SK-N-SH treated with all-trans-retinoic acid at 6 μM for 48 hours (cell line): ENCODE data around the gene GOLGA6L24.
"Not testable (repeated sequence)": the region's sequence is repeated elsewhere in the genome, so short reads cannot be mapped to it uniquely, and the experiment has no call there.

Experiments
- ARNTL ChIP-seq: fragments of 450-650 bp; formaldehyde crosslinking; IDR thresholded peaks from 2 replicates; pipeline ENCODE4 v1.5.0; 2020; ENCODE audit warnings: low read depth, mild to moderate bottlenecking, moderate library complexity, borderline replicate concordance
- CSDC2 ChIP-seq: fragments of 250-450 bp; sonication (Bioruptor Pico); IDR thresholded peaks from 2 replicates; pipeline ENCODE4 v1.5.0; 2020; ENCODE audit warnings: mild to moderate bottlenecking, moderate library complexity
- ESRRG ChIP-seq: fragments of 250-450 bp; sonication (Bioruptor Pico); IDR thresholded peaks from 2 replicates; pipeline ENCODE4 v1.6.1; 2021; ENCODE audit warnings: mild to moderate bottlenecking
- ISL1 ChIP-seq: fragments of 250-450 bp; sonication (Bioruptor Pico); IDR thresholded peaks from 2 replicates; pipeline ENCODE4 v2.1.2; 2022; ENCODE audit warnings: mild to moderate bottlenecking, moderate library complexity
- RARB ChIP-seq: fragments of 250-450 bp; sonication (Bioruptor Pico); IDR thresholded peaks from 2 replicates; pipeline ENCODE4 v1.8.0; 2021; ENCODE audit warnings: mild to moderate bottlenecking, moderate library complexity
- ZFP3 ChIP-seq: fragments of 250-450 bp; sonication (Bioruptor Pico); IDR thresholded peaks from 2 replicates; pipeline ENCODE4 v1.5.0; 2020; ENCODE audit warnings: mild to moderate bottlenecking, moderate library complexity
- ZFP30 ChIP-seq: fragments of 450-650 bp; formaldehyde crosslinking; IDR thresholded peaks from 2 replicates; pipeline ENCODE4 v1.5.0; 2022; ENCODE audit warnings: mild to moderate bottlenecking, moderate library complexity
- TF ChIP-seq, protein P1 (sequence below): fragments of 250-450 bp; sonication (Bioruptor Pico); IDR thresholded peaks from 2 replicates; pipeline ENCODE4 v1.5.1; 2020; ENCODE audit warnings: low read depth, mild to moderate bottlenecking, moderate library complexity
- TF ChIP-seq, protein P2 (sequence below): fragments of 250-450 bp; sonication (Bioruptor Pico); IDR thresholded peaks from 2 replicates; pipeline ENCODE4 v1.8.0; 2021; ENCODE audit warnings: low read depth, mild to moderate bottlenecking, moderate library complexity, borderline replicate concordance

DNA sequence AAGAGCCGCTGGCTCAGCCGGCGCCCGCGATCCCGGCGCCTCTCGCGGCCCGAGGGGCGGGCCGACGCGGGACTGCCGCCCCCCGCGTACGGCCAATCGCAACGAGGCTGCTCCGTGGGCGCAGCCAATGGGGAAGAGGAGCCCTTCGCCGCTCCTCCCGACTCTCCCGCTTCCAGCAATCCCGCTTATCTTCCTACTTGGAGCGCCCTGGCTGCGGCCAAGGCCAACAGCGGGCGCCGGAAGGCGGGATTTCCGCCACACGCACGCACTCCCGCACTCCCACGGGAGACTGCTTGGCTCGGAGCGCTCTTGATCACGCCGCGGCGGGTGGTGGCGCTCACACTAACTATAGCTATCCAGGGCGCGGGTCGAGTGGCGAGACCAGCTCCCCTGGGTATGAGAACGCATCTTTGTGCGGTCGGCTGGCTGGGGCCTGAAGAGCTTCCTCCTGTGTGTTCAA lies 35.7 kb downstream of the GOLGA6L24 start, which contains the start of gene HERC2:
- not testable (repeated sequence) for TF ChIP-seq ARNTL; ISL1 (CRISPR knock-in tag); ZFP30; ZFP3 (CRISPR knock-in tag); RARB (CRISPR knock-in tag); CSDC2 (CRISPR knock-in tag); ESRRG (CRISPR knock-in tag)
- TF ChIP-seq, protein P1, sequence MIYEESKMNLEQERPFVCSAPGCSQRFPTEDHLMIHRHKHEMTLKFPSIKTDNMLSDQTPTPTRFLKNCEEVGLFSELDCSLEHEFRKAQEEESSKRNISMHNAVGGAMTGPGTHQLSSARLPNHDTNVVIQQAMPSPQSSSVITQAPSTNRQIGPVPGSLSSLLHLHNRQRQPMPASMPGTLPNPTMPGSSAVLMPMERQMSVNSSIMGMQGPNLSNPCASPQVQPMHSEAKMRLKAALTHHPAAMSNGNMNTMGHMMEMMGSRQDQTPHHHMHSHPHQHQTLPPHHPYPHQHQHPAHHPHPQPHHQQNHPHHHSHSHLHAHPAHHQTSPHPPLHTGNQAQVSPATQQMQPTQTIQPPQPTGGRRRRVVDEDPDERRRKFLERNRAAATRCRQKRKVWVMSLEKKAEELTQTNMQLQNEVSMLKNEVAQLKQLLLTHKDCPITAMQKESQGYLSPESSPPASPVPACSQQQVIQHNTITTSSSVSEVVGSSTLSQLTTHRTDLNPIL (CRISPR knock-in tag), result not testable (repeated sequence)
- TF ChIP-seq, protein P2, sequence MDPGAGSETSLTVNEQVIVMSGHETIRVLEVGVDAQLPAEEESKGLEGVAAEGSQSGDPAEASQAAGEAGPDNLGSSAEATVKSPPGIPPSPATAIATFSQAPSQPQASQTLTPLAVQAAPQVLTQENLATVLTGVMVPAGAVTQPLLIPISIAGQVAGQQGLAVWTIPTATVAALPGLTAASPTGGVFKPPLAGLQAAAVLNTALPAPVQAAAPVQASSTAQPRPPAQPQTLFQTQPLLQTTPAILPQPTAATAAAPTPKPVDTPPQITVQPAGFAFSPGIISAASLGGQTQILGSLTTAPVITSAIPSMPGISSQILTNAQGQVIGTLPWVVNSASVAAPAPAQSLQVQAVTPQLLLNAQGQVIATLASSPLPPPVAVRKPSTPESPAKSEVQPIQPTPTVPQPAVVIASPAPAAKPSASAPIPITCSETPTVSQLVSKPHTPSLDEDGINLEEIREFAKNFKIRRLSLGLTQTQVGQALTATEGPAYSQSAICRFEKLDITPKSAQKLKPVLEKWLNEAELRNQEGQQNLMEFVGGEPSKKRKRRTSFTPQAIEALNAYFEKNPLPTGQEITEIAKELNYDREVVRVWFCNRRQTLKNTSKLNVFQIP (CRISPR knock-in tag), result not testable (repeated sequence)
